ES-I3 (cell line): ENCODE results near the gene RGL4.
"Not testable (repeated sequence)": the region's sequence is repeated elsewhere in the genome, so short reads cannot be mapped to it uniquely, and the experiment has no call there.

ENCODE experiments used
- H3K36me3 ChIP-seq: 2 replicates; pipeline ENCODE4 v1.6.1; 2013; ENCODE audit warnings: mild to moderate bottlenecking, low read length, control low read depth, moderate library complexity; ENCODE audit not compliant: insufficient read depth
- H3K4me1 ChIP-seq: 2 replicates; pipeline ENCODE4 v1.6.1; 2013; ENCODE audit warnings: mild to moderate bottlenecking, control low read depth, low read length; ENCODE audit not compliant: insufficient read depth
- H3K9ac ChIP-seq: 2 replicates; pipeline ENCODE4 v1.6.1; 2013; ENCODE audit warnings: low read depth, mild to moderate bottlenecking, low read length, moderate library complexity
- H3K9me3 ChIP-seq: 2 replicates; pipeline ENCODE4 v1.6.1; 2013; ENCODE audit warnings: mild to moderate bottlenecking, low read length, moderate library complexity; ENCODE audit not compliant: control insufficient read depth, insufficient read depth

RGL4 gene

GRCh38 chr22:23718371-23719165 is 27.8 kb downstream of the RGL4 start:
- Histone ChIP-seq H3K9me3 (no peaks in the 10 kb centered on the region), H3K36me3 (no peaks in the 10 kb centered on the region; the same call in 1 of the 2 replicates), H3K4me1 (no peaks in the 10 kb centered on the region), H3K9ac (no peak overlapping the region)

GRCh38 chr22:23720855-23721254 is 30.0 kb downstream of the RGL4 start:
- Histone ChIP-seq H3K9ac (no peak overlapping the region), H3K4me1 (no peaks in the 10 kb centered on the region), H3K9me3 (no peaks in the 10 kb centered on the region), H3K36me3 (no peaks in the 10 kb centered on the region)

GRCh38 chr22:23722160-23722559 is 31.3 kb downstream of the RGL4 start:
- Histone ChIP-seq H3K36me3 (no peaks in the 10 kb centered on the region), H3K9ac (no peak overlapping the region), H3K9me3 (no peaks in the 10 kb centered on the region), H3K4me1 (no peaks in the 10 kb centered on the region)

GRCh38 chr22:23722724-23723123 is 31.9 kb downstream of the RGL4 start:
- no peaks in the 10 kb centered on the region for H3K36me3 ChIP-seq
- no peaks in the 10 kb centered on the region for H3K4me1 ChIP-seq
- H3K9me3 ChIP-seq = no peaks in the 10 kb centered on the region
- H3K9ac ChIP-seq = no peak overlapping the region

GRCh38 chr22:23728108-23728507 is 37.3 kb downstream of the RGL4 start:
- not testable (repeated sequence) for H3K9ac ChIP-seq, H3K36me3 ChIP-seq, H3K4me1 ChIP-seq, H3K9me3 ChIP-seq

GRCh38 chr22:23737696-23738095 is 46.9 kb downstream of the RGL4 start:
- no peaks in the 10 kb centered on the region for H3K36me3 ChIP-seq
- no peak overlapping the region for H3K9ac ChIP-seq
- peaks cover 3% of the 10 kb centered on the region; the same call in 1 of the 2 replicates for H3K4me1 ChIP-seq
- H3K9me3 ChIP-seq = no peaks in the 10 kb centered on the region

GRCh38 chr22:23742505-23743264 is 51.9 kb downstream of the RGL4 start:
- Histone ChIP-seq H3K36me3 (peaks cover 3% of the 10 kb centered on the region; the same call in 1 of the 2 replicates), H3K9ac (no peak overlapping the region), H3K4me1 (no peaks in the 10 kb centered on the region), H3K9me3 (no peaks in the 10 kb centered on the region)

- Histone ChIP-seq H3K4me1 (no peaks in the 10 kb centered on the region), H3K9ac (no peak overlapping the region), H3K9me3 (no peaks in the 10 kb centered on the region), H3K36me3 (peaks cover 3% of the 10 kb centered on the region; the same call in 1 of the 2 replicates)
Measured at GRCh38 chr22:23743303-23743705, 52.5 kb downstream of the RGL4 start.

GRCh38 chr22:23744001-23744400 is 53.2 kb downstream of the RGL4 start:
- H3K9me3 ChIP-seq = no peaks in the 10 kb centered on the region
- H3K4me1 ChIP-seq = no peaks in the 10 kb centered on the region
- no peak overlapping the region for H3K9ac ChIP-seq
- H3K36me3 ChIP-seq = peaks cover 3% of the 10 kb centered on the region; the same call in 1 of the 2 replicates

GRCh38 chr22:23744485-23744884 is 53.7 kb downstream of the RGL4 start:
- no peaks in the 10 kb centered on the region for H3K9me3 ChIP-seq
- no peaks in the 10 kb centered on the region for H3K4me1 ChIP-seq
- H3K36me3 ChIP-seq = peaks cover 3% of the 10 kb centered on the region; the same call in 1 of the 2 replicates
- H3K9ac ChIP-seq = no peak overlapping the region

- no peaks in the 10 kb centered on the region for H3K9me3 ChIP-seq
- peaks cover 3% of the 10 kb centered on the region; the same call in 1 of the 2 replicates for H3K36me3 ChIP-seq
- no peak overlapping the region for H3K9ac ChIP-seq
- no peaks in the 10 kb centered on the region for H3K4me1 ChIP-seq
Measured at GRCh38 chr22:23745791-23746190, 55.0 kb downstream of the RGL4 start.
